H1 (cell line): ENCODE data around the gene CHTF18. TPM values are rescaled to one million over a fixed set of nuclear protein-coding genes. Genes with fewer than 3 reads are reported as not detected.

Experiments used
- CHD7 ChIP-seq: fragments of 300-600 bp; sonication (generic); IDR thresholded peaks from 2 replicates; pipeline ENCODE4 v1.7.1; 2012; ENCODE audit warnings: low read length, moderate library complexity, mild to moderate bottlenecking, inconsistent platforms; ENCODE audit not compliant: insufficient replicate concordance
- HDAC2 ChIP-seq, 2 experiments: fragments of 300-600 bp in 1 of 2; sonication (generic) in 1 of 2; IDR thresholded peaks; 2 replicates each; pipeline ENCODE4 v1.6.1; 2011 to 2012; ENCODE audit warnings: low read depth in 2 of 2, low read length in 2 of 2, mild to moderate bottlenecking in 2 of 2, moderate library complexity in 2 of 2, borderline replicate concordance in 1 of 2, inconsistent platforms in 1 of 2
- NANOG ChIP-seq: IDR thresholded peaks from 2 replicates; pipeline ENCODE4 v1.6.1; 2011; ENCODE audit warnings: low read length, low read depth, mild to moderate bottlenecking, inconsistent platforms; ENCODE audit not compliant: insufficient read depth, poor library complexity, severe bottlenecking
- SRF ChIP-seq: IDR thresholded peaks from 2 replicates; pipeline ENCODE4 v1.6.1; 2011; ENCODE audit warnings: mild to moderate bottlenecking, low read depth, low read length, moderate library complexity
- polyA plus RNA-seq, 7 experiments: library from polyadenylated mRNA; depleted of rRNA in 3 of 7; stranded (reverse) in 5 of 7; unstranded in 2 of 7; fragments of >200 nt in 5 of 7; fragments of 200-250 nt in 2 of 7; gene quantifications; 1 replicate in 5 of 7; 2 replicates in 1 of 7; 4 replicates in 1 of 7; pipeline versions ENCODE4 v1.2.1 to v1.2.3, GENCODE V29; 2011 to 2013; ENCODE audit warnings: missing spikeins in 2 of 7, mixed read lengths in 2 of 7
- total RNA-seq: library from RNA; stranded (reverse); fragmentation: NEBNext Ultra II Directional; extraction: Animal tissue kit (Norgen Biotek cat#: 25700); gene quantifications from 2 replicates; pipeline ENCODE4 v1.2.1, GENCODE V29; 2021

The CHTF18 gene
- total and polyA plus RNA-seq, 2 of the 8 experiments (the other 6 are each of a cell fraction or from before 2014, with no cell fraction given), result 75.3 to 104 TPM

DNA sequence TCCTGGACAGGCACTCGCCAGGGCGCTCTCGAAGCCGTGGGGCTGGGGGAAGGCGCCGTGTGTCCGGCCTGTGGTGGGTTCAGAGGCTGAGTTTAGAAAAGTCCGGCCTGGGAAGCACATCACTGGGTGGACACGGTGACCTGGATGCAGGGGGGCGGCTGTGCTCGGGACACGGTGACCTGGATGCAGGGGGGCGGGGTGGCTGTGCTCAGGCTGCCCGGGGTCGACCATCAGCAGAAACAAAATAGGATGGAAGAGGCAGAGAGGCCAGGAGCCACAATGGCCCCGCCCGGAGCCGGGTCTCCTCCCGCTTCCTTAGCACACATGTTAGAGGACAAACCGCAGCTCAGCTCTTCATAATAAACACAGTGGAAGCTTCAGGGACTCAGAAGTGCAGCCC, 55.4 kb downstream of the CHTF18 start (continued):
- TF ChIP-seq CHD7, result no peak
- no peak for TF ChIP-seq NANOG
- TF ChIP-seq SRF, result no peak
- no peak for TF ChIP-seq HDAC2 (IDR thresholded peaks at IDR 0.05; ENCODE audit: borderline replicate concordance in 1 of 2, low read depth in 2 of 2, low read length in 2 of 2)
